CD4-positive, alpha-beta T cell (primary cell): ENCODE results near the gene TMEM235. TPM values are rescaled to one million over a fixed set of nuclear protein-coding genes. Genes with fewer than 3 reads are reported as not detected.

ENCODE experiments used
- ATAC-seq: fragments of 200-7000 bp; cut with Tn5 transposase; one replicate; pipeline ENCODE4 v1.10.0; 2022; ENCODE audit warnings: mild to moderate bottlenecking; ENCODE audit not compliant: poor library complexity
- CTCF ChIA-PET: fragments of 350-600 bp; sonication (Branson Sonifier 250); formaldehyde crosslinking; loops from one replicate; lab custom pipeline; 2021; ENCODE audit warnings: antibody characterized with exemption, inconsistent platforms; lab: Charles Lee
- POLR2A ChIA-PET: fragments of 350-600 bp; sonication (Branson Sonifier 250); formaldehyde crosslinking; loops from one replicate; lab custom pipeline; 2021; ENCODE audit warnings: antibody characterized with exemption, inconsistent platforms; lab: Charles Lee
- DNase-seq, 14 experiments: peaks; one replicate each; pipeline ENCODE4 v3.0.0-alpha.2; 2013 to 2020; ENCODE audit warnings: mixed read lengths in 2 of 14
- H3K27ac ChIP-seq, 2 donors: one replicate each; pipeline versions ENCODE4 v1.5.1 to v1.7.0; 2013; ENCODE audit warnings: low read length in 2 of 2, low read depth in 1 of 2, mild to moderate bottlenecking in 1 of 2
- H3K27me3 ChIP-seq, 2 experiments: 1 replicate in 1 of 2; 2 replicates in 1 of 2; pipeline versions ENCODE4 v1.6.1 to v1.7.0; 2013; ENCODE audit warnings: low read length in 2 of 2, control low read depth in 1 of 2, mild to moderate bottlenecking in 1 of 2, moderate library complexity in 1 of 2; ENCODE audit not compliant: insufficient read depth in 2 of 2, control insufficient read depth in 1 of 2
- H3K36me3 ChIP-seq: one replicate; pipeline ENCODE4 v1.6.1; 2013; ENCODE audit warnings: low read length, control low read depth; ENCODE audit not compliant: insufficient read depth
- H3K4me1 ChIP-seq: one replicate; pipeline ENCODE4 v1.6.1; 2013; ENCODE audit warnings: low read length, control low read depth; ENCODE audit not compliant: insufficient read depth
- H3K4me3 ChIP-seq: one replicate; pipeline ENCODE4 v1.5.1; 2013; ENCODE audit warnings: mild to moderate bottlenecking, low read length, moderate library complexity
- H3K9me3 ChIP-seq, 2 experiments: 1 replicate in 1 of 2; 2 replicates in 1 of 2; pipeline versions ENCODE4 v1.6.1 to v1.7.0; 2013; ENCODE audit warnings: low read length in 2 of 2, mild to moderate bottlenecking in 2 of 2, control low read depth in 1 of 2, moderate library complexity in 1 of 2; ENCODE audit not compliant: control insufficient read depth in 1 of 2, insufficient read depth in 1 of 2
- H3K27ac Mint-ChIP-seq: one replicate; pipeline ENCODE4 v1.8.0; 2020; ENCODE audit warnings: mixed read lengths
- H3K27me3 Mint-ChIP-seq: one replicate; pipeline ENCODE4 v1.8.0; 2021; ENCODE audit warnings: mixed read lengths
- H3K36me3 Mint-ChIP-seq: one replicate; pipeline ENCODE4 v1.8.0; 2021; ENCODE audit warnings: low read depth, mixed read lengths
- H3K4me1 Mint-ChIP-seq: one replicate; pipeline ENCODE4 v1.8.0; 2021; ENCODE audit warnings: low read depth, mixed read lengths
- H3K4me3 Mint-ChIP-seq: one replicate; pipeline ENCODE4 v1.8.0; 2020; ENCODE audit warnings: mild to moderate bottlenecking, mixed read lengths
- H3K9me3 Mint-ChIP-seq: one replicate; pipeline ENCODE4 v1.8.0; 2020; ENCODE audit warnings: mixed read lengths
- intact Hi-C, 2 experiments: fragments of 100-400 bp; cut with DNase I in 1 of 2; cut with micrococcal nuclease in 1 of 2; formaldehyde crosslinking; loops; one replicate each; pipeline versions ENCODE4 v1.15.1 to v1.9.0; 2023 to 2025; cut with DNase I, micrococcal nuclease
- total RNA-seq, 174 experiments: library from RNA in 2 of 174; stranded (reverse) in 2 of 174; gene quantifications; one replicate each; pipeline ENCODE4 v1.2.3 and lab custom pipeline; 2021 to 2026
- TF ChIP-seq, protein P1 (sequence below): fragments of 200-600 bp; IDR thresholded peaks from one replicate; pipeline ENCODE4 v1.8.0; 2022; ENCODE audit warnings: antibody characterized with exemption, mild to moderate bottlenecking

Gene TMEM235
- total RNA-seq, 2 experiments from 2014 or later: not detected

GRCh38 chr17:78228176-78228575, 3.3 kb upstream of the TMEM235 start:
- peaks cover 39 to 44% of the 10 kb centered on the region in 2 experiments for H3K27me3 ChIP-seq
- H3K9me3 ChIP-seq: peaks cover 0 to 15% of the 10 kb centered on the region in 2 experiments
- TF ChIP-seq, protein P1, sequence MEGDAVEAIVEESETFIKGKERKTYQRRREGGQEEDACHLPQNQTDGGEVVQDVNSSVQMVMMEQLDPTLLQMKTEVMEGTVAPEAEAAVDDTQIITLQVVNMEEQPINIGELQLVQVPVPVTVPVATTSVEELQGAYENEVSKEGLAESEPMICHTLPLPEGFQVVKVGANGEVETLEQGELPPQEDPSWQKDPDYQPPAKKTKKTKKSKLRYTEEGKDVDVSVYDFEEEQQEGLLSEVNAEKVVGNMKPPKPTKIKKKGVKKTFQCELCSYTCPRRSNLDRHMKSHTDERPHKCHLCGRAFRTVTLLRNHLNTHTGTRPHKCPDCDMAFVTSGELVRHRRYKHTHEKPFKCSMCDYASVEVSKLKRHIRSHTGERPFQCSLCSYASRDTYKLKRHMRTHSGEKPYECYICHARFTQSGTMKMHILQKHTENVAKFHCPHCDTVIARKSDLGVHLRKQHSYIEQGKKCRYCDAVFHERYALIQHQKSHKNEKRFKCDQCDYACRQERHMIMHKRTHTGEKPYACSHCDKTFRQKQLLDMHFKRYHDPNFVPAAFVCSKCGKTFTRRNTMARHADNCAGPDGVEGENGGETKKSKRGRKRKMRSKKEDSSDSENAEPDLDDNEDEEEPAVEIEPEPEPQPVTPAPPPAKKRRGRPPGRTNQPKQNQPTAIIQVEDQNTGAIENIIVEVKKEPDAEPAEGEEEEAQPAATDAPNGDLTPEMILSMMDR: no peak
- ChIA-PET CTCF (no interaction called here), POLR2A (no interaction called here)
- intact Hi-C loops: no loop called here
- H3K27ac ChIP-seq: no peak overlapping the region
- H3K4me1 ChIP-seq: peaks cover 24% of the 10 kb centered on the region
- Mint-ChIP-seq H3K9me3 (no peaks in the 10 kb centered on the region), H3K36me3 (no peaks in the 10 kb centered on the region), H3K4me1 (peaks cover 9% of the 10 kb centered on the region), H3K27me3 (peaks cover 33% of the 10 kb centered on the region), H3K27ac (no peak overlapping the region), H3K4me3 (no peak overlapping the region)
- H3K4me3 ChIP-seq: no peak overlapping the region
- no peaks in the 10 kb centered on the region for H3K36me3 ChIP-seq
- DNase-seq: no peak
- no peak for ATAC-seq

GRCh38 chr17:78230252-78230962, 1.0 kb upstream of the TMEM235 start:
- Histone ChIP-seq H3K9me3 (peaks cover 0 to 15% of the 10 kb centered on the region in 2 experiments), H3K4me3 (no peak overlapping the region), H3K27ac (no peak overlapping the region), H3K36me3 (no peaks in the 10 kb centered on the region), H3K4me1 (peaks cover 23% of the 10 kb centered on the region), H3K27me3 (peaks cover 39 to 44% of the 10 kb centered on the region in 2 experiments)
- H3K9me3 Mint-ChIP-seq: no peaks in the 10 kb centered on the region
- no peak overlapping the region for H3K4me3 Mint-ChIP-seq
- CTCF ChIA-PET: no interaction called here
- H3K4me1 Mint-ChIP-seq: peaks cover 5% of the 10 kb centered on the region
- DNase-seq: peak in 1 of 14 experiments; percentile 26
- intact Hi-C loops: no loop called here
- TF ChIP-seq, protein P1: no peak
- ATAC-seq: no peak
- H3K27me3 Mint-ChIP-seq: peaks cover 33% of the 10 kb centered on the region
- no peaks in the 10 kb centered on the region for H3K36me3 Mint-ChIP-seq
- POLR2A ChIA-PET: no interaction called here
- H3K27ac Mint-ChIP-seq: no peak overlapping the region

DNA sequence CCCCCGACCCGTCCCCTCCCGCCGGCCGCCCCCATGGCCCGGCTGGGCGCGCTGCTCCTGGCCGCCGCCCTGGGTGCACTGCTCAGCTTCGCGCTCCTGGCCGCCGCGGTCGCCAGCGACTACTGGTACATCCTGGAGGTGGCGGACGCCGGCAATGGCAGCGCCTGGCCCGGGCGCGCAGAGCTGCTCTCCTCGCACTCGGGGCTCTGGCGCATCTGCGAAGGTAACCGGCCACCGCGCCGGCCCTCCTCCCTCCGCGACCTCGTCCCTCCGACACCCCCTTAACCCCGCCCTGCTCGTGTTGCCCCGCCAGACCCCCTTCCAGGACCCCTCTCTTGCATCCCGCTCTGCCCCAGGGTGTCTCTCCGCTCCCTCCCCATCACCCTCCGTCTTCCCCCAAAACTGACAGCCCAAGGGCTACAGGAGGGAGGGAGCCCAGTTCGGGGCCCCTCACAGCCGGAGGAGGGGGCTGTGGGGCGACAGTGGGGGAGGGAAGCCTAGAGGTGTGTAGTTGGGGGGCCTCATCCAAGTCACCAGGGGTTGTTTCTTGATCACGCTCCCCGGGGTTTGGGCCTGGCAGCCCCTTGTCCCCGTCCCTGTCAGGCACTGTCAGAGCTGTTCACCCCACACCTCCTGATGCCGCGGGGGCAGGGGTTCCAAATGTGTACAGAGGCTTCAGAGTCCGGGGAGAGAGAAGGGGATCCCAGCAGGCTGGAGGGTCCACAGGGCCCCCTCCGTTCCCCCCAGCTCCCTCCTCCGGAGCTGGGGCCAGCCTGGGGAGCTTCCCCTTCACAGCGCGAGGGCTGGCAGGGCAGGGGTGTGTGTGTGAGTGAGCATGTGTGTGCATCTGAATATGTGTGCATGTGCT, 794 bp downstream of the TMEM235 start:
- peaks cover 33% of the 10 kb centered on the region for H3K27me3 Mint-ChIP-seq
- DNase-seq: peak in 5 of 14 experiments; percentile 15 to 55 (median 38)
- H3K4me3 Mint-ChIP-seq: no peak overlapping the region
- Histone ChIP-seq H3K36me3 (no peaks in the 10 kb centered on the region), H3K4me3 (no peak overlapping the region), H3K27ac (no peak overlapping the region), H3K27me3 (peaks cover 34 to 40% of the 10 kb centered on the region in 2 experiments), H3K9me3 (peaks cover 0 to 15% of the 10 kb centered on the region in 2 experiments), H3K4me1 (peaks cover 15% of the 10 kb centered on the region)
- ATAC-seq: peak; percentile 81
- peaks cover 5% of the 10 kb centered on the region for H3K4me1 Mint-ChIP-seq
- no peaks in the 10 kb centered on the region for H3K36me3 Mint-ChIP-seq
- intact Hi-C loops: no loop called here
- TF ChIP-seq, protein P1: no peak
- H3K27ac Mint-ChIP-seq: no peak overlapping the region
- ChIA-PET CTCF (interaction anchor here (1.4 kb wide), 1 partner anchor 128 kb away, joined by 3 read pairs; no protein-coding TSS in a partner anchor), POLR2A (no interaction called here)
- H3K9me3 Mint-ChIP-seq: no peaks in the 10 kb centered on the region
